ENCODE data around the gene MTHFR.
"Not testable (repeated sequence)": the region's sequence is repeated elsewhere in the genome, so short reads cannot be mapped to it uniquely, and the experiment has no call there.

The MTHFR gene

GRCh38 chr1:11833497-11833896 lies 27.7 kb upstream of the MTHFR start:
- no peak for DNase-seq (ENCODE audit: low spot score)

- DNase-seq (ENCODE audit: low spot score), result no peak
Observed at GRCh38 chr1:11831945-11832725, 26.4 kb upstream of the MTHFR start.

DNA sequence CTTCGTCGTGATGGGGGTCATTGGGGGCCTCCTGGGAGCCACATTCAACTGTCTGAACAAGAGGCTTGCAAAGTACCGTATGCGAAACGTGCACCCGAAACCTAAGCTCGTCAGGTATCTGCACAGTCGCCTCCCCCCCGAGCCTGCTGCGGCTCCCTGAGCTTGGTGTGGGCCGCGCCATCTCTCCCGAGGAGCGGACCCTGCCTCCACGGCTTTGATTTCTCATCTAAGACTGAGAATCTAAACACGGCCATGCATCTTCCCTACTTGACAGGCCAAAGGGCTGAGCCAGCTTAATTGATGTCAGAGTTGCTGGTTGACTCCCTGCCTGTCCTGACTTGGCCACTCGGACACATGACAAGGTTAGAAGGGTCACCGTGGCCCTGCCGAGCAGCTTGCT lies 22.7 kb upstream of the MTHFR start:
- DNase-seq (ENCODE audit: low spot score), result no peak

GRCh38 chr1:11826946-11827345 lies 21.2 kb upstream of the MTHFR start:
- DNase-seq (ENCODE audit: low spot score), result no peak

GRCh38 chr1:11825131-11825530 lies 19.4 kb upstream of the MTHFR start:
- DNase-seq (ENCODE audit: low spot score), result no peak

- DNase-seq (ENCODE audit: low spot score), result no peak
Observed at GRCh38 chr1:11823366-11824137, 17.8 kb upstream of the MTHFR start.

GRCh38 chr1:11822091-11822490 lies 16.3 kb upstream of the MTHFR start:
- no peak for DNase-seq (ENCODE audit: low spot score)

DNA sequence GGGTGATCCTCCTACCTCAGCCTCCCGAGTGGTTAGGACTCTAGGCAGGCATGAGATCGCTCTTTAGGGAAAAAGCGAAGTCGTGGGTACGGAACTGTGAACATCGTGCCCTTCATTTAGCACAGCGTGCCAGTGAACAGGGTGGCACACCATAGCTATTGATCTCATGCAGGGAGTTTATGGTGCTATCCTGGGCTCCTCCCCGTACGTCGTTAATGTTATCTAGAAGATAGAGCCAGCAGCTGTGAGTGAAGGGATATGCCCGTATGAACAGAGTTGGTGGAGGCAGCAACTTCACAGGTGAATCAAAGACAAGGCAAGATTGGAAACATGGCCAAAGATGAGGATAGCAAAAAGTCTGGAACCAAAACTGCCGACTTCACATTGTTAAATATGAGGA lies 11.4 kb upstream of the MTHFR start:
- no peak for DNase-seq (ENCODE audit: low spot score)

- no peak for DNase-seq (ENCODE audit: low spot score)
Observed at GRCh38 chr1:11813021-11813420, 7.3 kb upstream of the MTHFR start.

GRCh38 chr1:11807133-11807532 lies 1.4 kb upstream of the MTHFR start:
- no peak for DNase-seq (ENCODE audit: low spot score)

DNA sequence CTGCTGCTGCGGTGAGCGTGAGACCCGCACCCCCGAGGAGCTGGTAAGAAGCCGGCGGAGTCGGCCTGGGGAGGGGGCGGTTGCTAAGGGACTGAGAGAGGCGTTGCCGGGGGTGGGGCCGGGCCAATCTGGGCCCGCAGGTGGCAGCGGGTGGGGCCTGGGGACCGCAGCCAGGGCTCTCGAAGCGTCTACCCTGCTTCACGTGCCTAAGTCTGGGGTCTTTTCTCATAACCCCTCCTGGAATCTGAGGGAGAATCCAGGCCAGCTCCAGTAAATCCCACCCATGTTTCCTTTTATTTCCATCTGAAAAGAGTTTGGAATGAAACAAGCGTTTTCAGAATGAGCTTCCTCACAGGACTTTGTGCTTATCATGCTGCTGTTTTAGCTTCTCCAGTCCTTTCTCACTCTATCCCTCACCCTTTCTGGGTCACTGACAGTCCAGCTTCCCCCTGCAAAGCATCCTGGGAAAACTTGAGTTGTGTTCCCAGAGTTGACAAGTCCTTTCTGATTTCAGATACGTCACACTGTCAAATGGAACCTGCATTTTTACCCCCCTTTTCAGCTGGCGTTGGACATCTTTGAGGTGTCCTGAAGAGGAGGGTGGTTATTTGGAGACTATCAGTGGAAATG lies 658 bp upstream of the MTHFR start:
- no peak for DNase-seq (ENCODE audit: low spot score)

DNA sequence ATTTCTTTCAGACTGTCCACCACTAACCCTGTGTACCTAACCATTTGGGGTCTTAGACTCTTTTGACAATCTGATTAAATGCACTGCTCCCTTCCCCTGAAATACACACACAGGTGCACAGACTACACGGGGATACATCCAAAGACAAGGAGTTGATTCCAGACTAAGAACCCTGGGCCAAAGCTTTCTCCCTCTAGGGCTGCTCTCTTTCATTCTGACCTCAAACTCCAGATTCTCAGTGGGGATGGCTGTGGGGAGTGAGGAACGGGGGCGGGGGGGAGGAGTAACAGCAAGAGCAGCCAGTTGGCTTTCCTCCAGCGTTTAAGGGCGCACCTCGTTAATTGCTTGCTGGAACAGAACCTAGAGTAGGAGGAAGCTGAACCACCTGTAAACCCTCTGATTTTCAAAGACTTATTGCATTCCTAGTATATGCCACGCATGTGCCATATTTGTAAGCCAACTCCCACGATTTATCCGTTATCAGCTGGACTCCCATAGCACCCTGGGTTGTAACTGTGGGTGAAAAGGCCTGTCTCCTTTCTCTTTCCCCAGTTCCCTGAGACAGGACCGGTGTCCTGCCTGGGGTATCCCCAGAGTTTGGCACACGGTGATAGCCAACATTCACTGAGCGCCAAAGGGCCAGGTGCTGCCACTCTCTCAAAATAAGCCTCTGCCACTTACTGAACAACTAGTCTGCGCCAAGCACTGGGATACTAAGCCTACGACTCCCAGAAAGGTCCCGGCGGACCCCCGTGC lies 920 bp downstream of the MTHFR start:
- no peak for DNase-seq (ENCODE audit: low spot score)

GRCh38 chr1:11803924-11804665 lies 1.7 kb downstream of the MTHFR start:
- DNase-seq (ENCODE audit: low spot score), result not testable (repeated sequence)

DNA sequence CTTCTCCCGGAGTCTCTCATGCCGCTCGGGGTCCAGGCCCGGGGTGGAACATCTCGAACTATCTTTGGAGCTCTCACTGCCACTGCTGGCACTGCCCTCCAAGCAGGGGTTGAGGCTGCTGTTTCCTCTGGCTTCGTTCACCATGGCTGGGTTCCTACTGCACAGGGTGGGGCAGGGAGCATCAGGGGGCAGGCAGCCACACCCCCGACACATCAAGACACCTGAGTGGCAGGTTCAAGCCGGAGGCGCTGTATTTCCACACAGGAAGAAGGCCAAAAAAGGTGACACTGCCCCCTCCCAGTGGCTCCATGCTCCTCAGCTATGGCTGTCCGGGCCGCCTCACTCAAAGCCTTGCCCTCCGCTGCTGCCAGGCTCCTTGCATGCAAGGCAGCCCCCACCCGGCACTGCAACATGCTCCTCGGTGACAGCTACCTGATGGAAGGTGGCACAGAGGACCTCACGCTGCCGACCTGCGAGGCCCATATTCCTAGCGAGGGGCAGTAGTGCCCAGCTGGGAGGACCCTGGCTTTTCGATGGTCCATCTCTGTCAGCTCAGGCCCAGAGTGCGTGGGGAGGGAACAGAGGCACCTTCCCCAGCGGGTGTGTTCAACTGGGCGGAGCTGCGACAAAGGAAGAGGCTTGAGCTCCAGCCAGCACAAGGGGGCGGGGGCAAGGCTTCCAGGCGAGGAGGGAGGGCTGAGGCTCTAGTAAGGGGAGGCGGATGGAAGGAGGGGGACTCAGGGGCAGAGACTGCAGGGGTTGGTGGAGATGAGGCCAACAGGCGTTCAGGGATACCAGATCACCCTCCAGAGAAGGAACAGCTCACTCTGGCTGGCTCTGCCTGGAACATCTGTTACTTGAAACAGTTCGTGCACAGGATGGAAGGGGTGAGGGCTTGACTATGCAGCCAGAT lies 2.5 kb downstream of the MTHFR start:
- peak; percentile 91 for DNase-seq (ENCODE audit: low spot score)

DNA sequence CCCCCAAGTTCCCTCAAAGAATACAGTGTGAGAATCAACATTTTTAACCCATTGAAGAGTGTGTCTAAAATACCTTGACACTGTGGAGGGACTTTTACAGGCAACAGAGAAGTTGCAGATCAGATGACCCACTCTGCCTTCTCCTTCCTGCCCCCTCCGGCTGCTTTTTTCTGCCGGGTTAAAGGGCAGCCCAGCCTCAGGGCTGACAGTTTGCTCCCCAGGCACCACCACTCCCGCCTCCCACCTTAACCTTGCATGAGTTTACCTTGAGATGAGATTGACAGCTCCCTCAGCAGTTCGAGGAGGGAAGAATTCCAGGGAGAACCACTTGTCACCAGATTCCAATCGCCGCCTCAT lies 3.2 kb downstream of the MTHFR start:
- DNase-seq (ENCODE audit: low spot score), result peak; percentile 58

DNA sequence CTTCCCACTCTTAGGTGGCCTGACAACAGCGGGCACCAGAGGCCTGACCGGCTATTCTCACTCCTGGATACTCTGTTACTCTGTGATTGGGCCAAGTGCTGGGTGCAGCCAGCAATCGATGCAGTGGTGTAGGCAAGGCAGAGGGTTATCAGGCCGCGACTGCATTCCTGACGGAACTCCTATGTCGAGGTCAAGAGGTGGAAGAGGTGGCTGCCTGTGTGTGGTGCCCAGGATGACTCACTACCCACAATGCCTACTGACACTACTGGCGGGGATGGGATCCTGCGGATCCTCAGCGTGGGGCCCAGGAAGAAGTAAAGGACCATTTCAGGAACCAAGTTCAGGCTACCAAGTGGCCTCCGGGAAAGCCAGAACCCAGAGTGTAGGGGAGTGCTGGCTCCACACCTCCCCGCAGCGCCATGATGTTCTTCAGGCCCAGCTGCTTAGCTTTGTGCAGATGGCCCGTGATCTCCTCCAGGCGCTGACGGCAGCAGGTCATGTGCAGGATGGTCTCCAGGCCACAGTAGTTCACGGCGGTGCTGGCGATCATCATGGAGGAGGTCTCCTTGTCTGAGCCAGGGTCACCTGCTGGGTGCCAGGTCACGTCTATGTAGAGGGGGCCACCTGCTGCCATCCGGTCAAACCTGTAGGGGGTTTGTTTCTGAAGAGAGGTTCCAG lies 4.9 kb downstream of the MTHFR start:
- DNase-seq (ENCODE audit: low spot score), result no peak

- DNase-seq (ENCODE audit: low spot score), result no peak
Observed at GRCh38 chr1:11800391-11800755, 5.4 kb downstream of the MTHFR start.

DNA sequence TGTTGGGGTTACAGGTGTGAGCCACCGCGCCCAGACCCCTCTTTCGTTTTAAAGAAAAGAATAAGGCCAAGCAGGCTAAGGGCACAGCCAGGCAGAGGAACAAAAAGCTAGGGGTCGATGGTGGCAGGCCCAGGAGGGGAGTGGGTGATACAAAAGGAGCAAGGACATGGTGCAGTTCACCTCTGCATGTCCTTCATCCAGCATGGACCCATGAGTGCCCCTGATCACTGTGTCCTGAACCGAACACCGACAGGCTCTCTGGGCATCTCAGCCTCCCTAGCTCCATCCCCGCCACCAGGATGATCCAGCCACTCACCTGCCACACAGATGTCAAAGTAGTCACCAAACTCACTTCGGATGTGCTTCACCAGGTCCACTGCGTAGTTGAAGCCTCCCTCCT lies 5.9 kb downstream of the MTHFR start:
- DNase-seq (ENCODE audit: low spot score), result no peak

DNA sequence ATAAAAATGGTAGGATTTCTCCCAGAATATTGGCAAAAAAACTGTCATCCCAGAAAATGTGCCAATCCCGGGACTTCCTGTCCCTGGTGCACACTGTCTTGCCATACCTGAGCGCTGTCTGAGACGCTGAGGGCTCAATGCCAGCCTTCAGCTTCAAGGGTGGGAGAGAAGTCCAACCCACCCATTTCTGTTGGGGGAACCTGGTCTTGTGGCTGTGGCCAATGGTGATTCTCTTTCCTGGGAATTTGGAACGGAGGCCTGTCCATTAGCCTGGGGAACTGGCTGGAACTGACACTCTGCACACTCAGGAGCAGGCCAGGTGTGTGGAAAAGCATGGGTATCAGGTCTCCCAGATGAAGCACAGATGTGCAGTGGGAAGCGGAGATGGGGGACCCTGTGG lies 6.7 kb downstream of the MTHFR start:
- no peak for DNase-seq (ENCODE audit: low spot score)
